BJ (cell line): Measurements from ENCODE around the gene BCAS1. TPM values are rescaled to one million over a fixed set of nuclear protein-coding genes. Genes with fewer than 3 reads are reported as not detected.

ENCODE experiments used
- CTCF ChIA-PET: fragments of 350-600 bp; formaldehyde crosslinking; extraction: SDS; loops from one replicate; lab custom pipeline; 2021; ENCODE audit warnings: antibody characterized with exemption, inconsistent platforms; lab: Yijun Ruan, JAX
- POLR2A ChIA-PET: fragments of 300-600 bp; sonication (Branson Sonifier 250); formaldehyde crosslinking; extraction: SDS; loops from one replicate; lab custom pipeline; 2021; ENCODE audit warnings: antibody characterized with exemption; lab: Charles Lee
- DNase-seq: peaks from one replicate; pipeline ENCODE4 v3.0.0-alpha.2; 2011; ENCODE audit warnings: low read depth
- H3K27me3 ChIP-seq: 2 replicates; pipeline ENCODE4 v1.6.0; 2011; ENCODE audit warnings: low read length; ENCODE audit not compliant: control insufficient read depth, insufficient read depth
- H3K36me3 ChIP-seq: 2 replicates; pipeline ENCODE4 v1.5.1; 2011; ENCODE audit warnings: low read length; ENCODE audit not compliant: control insufficient read depth, insufficient read depth
- H3K4me3 ChIP-seq: 2 replicates; pipeline ENCODE4 v1.5.1; 2011; ENCODE audit warnings: low read depth, mild to moderate bottlenecking, control low read depth, low read length
- CTCF ChIP-seq: IDR thresholded peaks from 2 replicates; pipeline ENCODE4 v1.5.1; 2011; ENCODE audit warnings: low read depth, mild to moderate bottlenecking, control low read depth, inconsistent platforms, low read length, moderate library complexity; ENCODE audit not compliant: insufficient read depth
- polyA plus RNA-seq: library from polyadenylated mRNA; depleted of rRNA; stranded (reverse); fragments of >200 nt; gene quantifications from 2 replicates; pipeline ENCODE4 v1.2.3, GENCODE V29; 2011

BCAS1 gene
- polyA plus RNA-seq, 1 experiment, result not detected

GRCh38 chr20:53926428-53927028, 143.9 kb downstream of the BCAS1 start:
- H3K36me3 ChIP-seq, result no peaks in the 10 kb centered on the region
- H3K27me3 ChIP-seq, result no peaks in the 10 kb centered on the region
- TF ChIP-seq CTCF, result no peak
- peak; percentile 84 for DNase-seq
- no peak overlapping the region for H3K4me3 ChIP-seq
- ChIA-PET POLR2A (no interaction called here), CTCF (interaction anchor here (1.8 to 3.5 kb wide), 2 partner anchors 11 to 13 kb away, joined by 6 to 15 read pairs; no protein-coding TSS in a partner anchor)

- TF ChIP-seq CTCF, result no peak
- POLR2A ChIA-PET, result no interaction called here
- DNase-seq, result no peak
- Histone ChIP-seq H3K4me3 (no peak overlapping the region), H3K27me3 (no peaks in the 10 kb centered on the region), H3K36me3 (no peaks in the 10 kb centered on the region)
- CTCF ChIA-PET, result interaction anchor here (1.5 to 3.5 kb wide), 3 partner anchors 9 to 14 kb away, joined by 6 to 15 read pairs (median 6); no protein-coding TSS in a partner anchor
These were observed 144.6 kb downstream of the BCAS1 start for GRCh38 chr20:53925651-53926401.

GRCh38 chr20:53923566-53924369, 146.6 kb downstream of the BCAS1 start:
- no peak for DNase-seq
- Histone ChIP-seq H3K36me3 (no peaks in the 10 kb centered on the region), H3K4me3 (no peak overlapping the region), H3K27me3 (no peaks in the 10 kb centered on the region)
- no peak for TF ChIP-seq CTCF
- ChIA-PET POLR2A (interaction anchor here (0.8 kb wide), 1 partner anchor 330 kb away, joined by 4 read pairs; the partner anchor contains the start of gene ZNF217), CTCF (interaction anchor here (0.6 to 3.5 kb wide), 2 partner anchors 8 to 10 kb away, joined by 3 to 15 read pairs; no protein-coding TSS in a partner anchor)

GRCh38 chr20:53922901-53923314, 147.5 kb downstream of the BCAS1 start:
- CTCF ChIA-PET, result no interaction called here
- POLR2A ChIA-PET, result interaction anchor here (0.8 kb wide), 1 partner anchor 329 kb away, joined by 4 read pairs; the partner anchor contains the start of gene ZNF217
- DNase-seq, result no peak

More at GRCh38 chr20:53922901-53923314, 147.5 kb downstream of the BCAS1 start:
- Histone ChIP-seq H3K4me3 (no peak overlapping the region), H3K36me3 (no peaks in the 10 kb centered on the region), H3K27me3 (no peaks in the 10 kb centered on the region)
- TF ChIP-seq CTCF, result no peak
